ENCODE data around the gene ATXN1. TPM values are rescaled to one million over a fixed set of nuclear protein-coding genes. Genes with fewer than 3 reads are reported as not detected.

The ATXN1 gene
- total and polyA plus RNA-seq, 2 of the 13 experiments (the other 11 are each of a cell fraction or from before 2014, with no cell fraction given) = 20.7 to 39.5 TPM

GRCh38 chr6:16665992-16666391, 95.3 kb downstream of the ATXN1 start:
- intact Hi-C loops (cut with micrococcal nuclease; ENCODE audit: unreplicated experiment) = no loop called here
- in situ Hi-C loops (cut with HindIII; ENCODE audit: extremely low pct_ligation_motif_present, low pct_unique_long_range_greater_than_20kb) = no loop called here
- CTCF ChIA-PET (ENCODE audit: low intra/inter-chr PET ratio, low total read pairs) = no interaction called here

More at GRCh38 chr6:16665992-16666391, 95.3 kb downstream of the ATXN1 start:
- Histone ChIP-seq H3K36me3 (replicated peaks in 1 of 2; ENCODE audit: control insufficient read depth in 1 of 2, insufficient read depth in 2 of 2, low read length in 2 of 2) (peaks cover 2 to 6% of the 10 kb centered on the region in 2 experiments; a peak in 4 of 5 replicates), H3K79me2 (ENCODE audit: insufficient read depth, low read length) (peaks cover 14% of the 10 kb centered on the region), H2AFZ (ENCODE audit: low read length) (no peak overlapping the region), H4K20me1 (ENCODE audit: insufficient read depth, low read length) (no peaks in the 10 kb centered on the region), H3K27me3 (ENCODE audit: control insufficient read depth in 1 of 2, insufficient read depth in 2 of 2, low read length in 2 of 2) (no peaks in the 10 kb centered on the region), H3K4me3 (replicated peaks in 1 of 3; ENCODE audit: insufficient read depth in 1 of 3, low read depth in 2 of 3, low read length in 3 of 3) (no peak overlapping the region), H3K27ac (ENCODE audit: extremely low read length, insufficient read depth, low read length) (no peak overlapping the region), H3K4me2 (ENCODE audit: low read depth, low read length) (no peak overlapping the region), H3K9ac (ENCODE audit: insufficient read depth, low read depth, low read length) (no peak overlapping the region), H3K9me3 (ENCODE audit: low read length) (peaks cover 9% of the 10 kb centered on the region), H3K4me1 (ENCODE audit: insufficient read depth, low read length) (peaks cover 26% of the 10 kb centered on the region)
- ATAC-seq (no peak), FAIRE-seq (no peak), DNase-seq (ENCODE audit: low spot score) (no peak)
- no TSS peak for BruUV-seq (replicated peaks)
- POLR2A ChIA-PET = no interaction called here
- 97% methylated on average over 2 of the region's 2 CpGs for WGBS (ENCODE audit: low lambda C conversion rate)
- peak; percentile 33; the same call in 1 of the 2 replicates for TF ChIP-seq ATF7 (IDR thresholded peaks at IDR 0.05)
- TF ChIP-seq ATF7 (CRISPR knock-in tag; IDR thresholded peaks at IDR 0.05) = no peak
- TF ChIP-seq FOXJ3 (CRISPR knock-in tag; IDR thresholded peaks at IDR 0.05; ENCODE audit: borderline replicate concordance) = no peak
- no peak for TF ChIP-seq ZNF101 (CRISPR knock-in tag; IDR thresholded peaks at IDR 0.05; ENCODE audit: borderline replicate concordance, low read depth)
- no peak for TF ChIP-seq RERE (CRISPR knock-in tag; IDR thresholded peaks at IDR 0.05; ENCODE audit: low read depth)
- TF ChIP-seq FUBP1 (CRISPR knock-in tag; IDR thresholded peaks at IDR 0.05; ENCODE audit: borderline replicate concordance) = no peak
